K562 (cell line): ENCODE results near the gene DDX23. TPM values are rescaled to one million over a fixed set of nuclear protein-coding genes. Genes with fewer than 3 reads are reported as not detected.
"Not testable (repeated sequence)": the region's sequence is repeated elsewhere in the genome, so short reads cannot be mapped to it uniquely, and the experiment has no call there.

Source experiments
- ATAC-seq: fragments of 200-7000 bp; cut with Tn5 transposase; 3 replicates; pipeline ENCODE4 v1.9.1; 2020; ENCODE audit warnings: moderate library complexity
- BruUV-seq: library from RNA; stranded (reverse); fragments of 400-500 nt; replicated peaks from 2 replicates; lab custom pipeline; 2021; lab: Mats Ljungman, UMichigan
- CTCF ChIA-PET: fragments of 300-600 bp; formaldehyde crosslinking; extraction: SDS; loops from one replicate; lab custom pipeline; 2021; ENCODE audit warnings: low intra/inter-chr PET ratio; lab: Yijun Ruan, JAX
- POLR2A ChIA-PET: fragments of 300-600, 350-650 bp; sonication (Branson Sonifier 250); formaldehyde crosslinking; extraction: SDS; loops from one replicate; lab custom pipeline; 2021; ENCODE audit warnings: antibody characterized with exemption, inconsistent platforms; lab: Yijun Ruan, JAX
- DNase-seq, 4 experiments: peaks; one replicate each; pipeline versions ENCODE4 v3.0.0 to v3.0.0-alpha.2; 2011 to 2018; ENCODE audit warnings: low spot score in 3 of 4, mixed read lengths in 3 of 4; ENCODE audit errors: extremely low read depth in 1 of 4
- FAIRE-seq: peaks from 2 replicates; lab custom pipeline; 2011; peaks lifted over from hg19 to GRCh38; lab: Jason Lieb, UNC
- H2AFZ ChIP-seq: 2 replicates; pipeline ENCODE4 v1.6.0; 2011; ENCODE audit warnings: low read depth, low read length, control low read depth, inconsistent platforms
- H3K27ac ChIP-seq: fragments of 200-600 bp; 3 replicates; pipeline ENCODE4 v1.8.0; 2011; ENCODE audit warnings: low read depth, mild to moderate bottlenecking, control low read depth, inconsistent platforms, low read length, moderate library complexity, mixed read lengths; ENCODE audit errors: extremely low read depth
- H3K27me3 ChIP-seq, 2 experiments: fragments of 300-600 bp in 1 of 2; 2 replicates in 1 of 2; 3 replicates in 1 of 2; pipeline versions ENCODE4 v1.6.0 to v1.8.0; 2011; ENCODE audit warnings: inconsistent platforms in 2 of 2, low read length in 2 of 2, mild to moderate bottlenecking in 1 of 2, mixed read lengths in 1 of 2, moderate library complexity in 1 of 2; ENCODE audit not compliant: control insufficient read depth in 2 of 2, insufficient read depth in 2 of 2
- H3K36me3 ChIP-seq: fragments of 300-600 bp; 3 replicates; pipeline ENCODE4 v1.8.0; 2011; ENCODE audit warnings: mild to moderate bottlenecking, low read length, inconsistent platforms; ENCODE audit not compliant: control insufficient read depth, insufficient read depth
- H3K4me1 ChIP-seq, 2 experiments: fragments of 200-600 bp in 1 of 2; replicated peaks in 1 of 2; 2 replicates in 1 of 2; 3 replicates in 1 of 2; pipeline versions ENCODE4 v1.5.1 to v1.8.0; 2011; ENCODE audit warnings: inconsistent platforms in 2 of 2, low read length in 2 of 2, mild to moderate bottlenecking in 1 of 2, mixed read lengths in 1 of 2, moderate library complexity in 1 of 2; ENCODE audit not compliant: control insufficient read depth in 2 of 2, insufficient read depth in 2 of 2
- H3K4me2 ChIP-seq: 2 replicates; pipeline ENCODE4 v1.6.1; 2011; ENCODE audit warnings: low read length, control low read depth, inconsistent platforms, mixed read lengths; ENCODE audit not compliant: insufficient read depth
- H3K4me3 ChIP-seq: fragments of 200-600 bp; sonication (generic), shearing (Covaris generic); 2 replicates; pipeline ENCODE4 v1.5.1; 2016; ENCODE audit warnings: control low read depth, inconsistent platforms
- H3K79me2 ChIP-seq: fragments of 200-600 bp; 3 replicates; pipeline ENCODE4 v1.8.0; 2011; ENCODE audit warnings: low read length, inconsistent platforms; ENCODE audit not compliant: control insufficient read depth, insufficient read depth
- H3K9ac ChIP-seq, 2 experiments: 2 replicates each; pipeline versions ENCODE4 v1.6.0 to v1.6.1; 2011; ENCODE audit warnings: low read depth in 2 of 2, low read length in 2 of 2, control low read depth in 1 of 2, inconsistent platforms in 1 of 2, mild to moderate bottlenecking in 1 of 2, mixed read lengths in 1 of 2; ENCODE audit not compliant: insufficient read depth in 1 of 2
- H3K9me1 ChIP-seq: one replicate; pipeline ENCODE4 v1.6.0; 2011; ENCODE audit warnings: inconsistent platforms, mild to moderate bottlenecking, low read length, moderate library complexity; ENCODE audit not compliant: control insufficient read depth, insufficient read depth
- H3K9me3 ChIP-seq: replicated peaks from 2 replicates; pipeline ENCODE4 v1.5.1; 2011; ENCODE audit warnings: low read depth, low read length, inconsistent platforms; ENCODE audit not compliant: control insufficient read depth, insufficient read depth
- H4K20me1 ChIP-seq: replicated peaks from 2 replicates; pipeline ENCODE4 v1.6.1; 2011; ENCODE audit warnings: low read length, inconsistent platforms, mixed read lengths; ENCODE audit not compliant: control insufficient read depth, insufficient read depth
- WGBS: fragments of 100-300 bp; shearing (Covaris generic); methylation state at CpG from one replicate; pipeline ENCODE4 v1.1.6; 2016; ENCODE audit warnings: low coverage, mixed read lengths; ENCODE audit not compliant: insufficient coverage; ENCODE audit errors: missing lambda C conversion rate; 5-methylcytosine and 5-hydroxymethylcytosine counted together
- in situ Hi-C: fragments of 300-500 bp; cut with MboI; formaldehyde crosslinking; loops from 4 replicates; pipeline ENCODE4 v1.15.0; 2018; ENCODE audit warnings: inconsistent platforms, mixed read lengths
- intact Hi-C: fragments of 100-400 bp; cut with micrococcal nuclease; formaldehyde crosslinking; loops from 2 replicates; pipeline ENCODE4 v1.14.2; 2022
- polyA plus RNA-seq, 8 experiments: library from polyadenylated mRNA; depleted of rRNA in 4 of 8; stranded (reverse) in 5 of 8; unstranded in 3 of 8; fragments of >200 nt; fragmentation: Nextera tagmentation in 2 of 8; fragmentation: Illumina TruSeq in 1 of 8; extraction: Ambion mirVana in 2 of 8; extraction: Trizol in 1 of 8; gene quantifications; 2 replicates each; pipeline versions ENCODE4 v1.2.1 to v1.2.3, GENCODE V29; 2011 to 2014; ENCODE audit warnings: inconsistent platforms in 1 of 8, missing spikeins in 1 of 8
- total RNA-seq, 7 experiments: library from RNA; depleted of rRNA in 6 of 7; stranded (reverse); fragments of >200 nt in 6 of 7; fragmentation: Illumina TruSeq in 2 of 7; extraction: Trizol in 2 of 7; gene quantifications; 2 replicates each; pipeline versions ENCODE4 v1.2.1 to v1.2.3, GENCODE V29; 2011 to 2021; ENCODE audit warnings: low replicate concordance in 1 of 7
- TF ChIP-seq, protein P1 (sequence below): fragments of 450-650 bp; IDR thresholded peaks from 2 replicates; pipeline ENCODE4 v1.6.1; 2014; ENCODE audit warnings: low read depth, mild to moderate bottlenecking, moderate library complexity, borderline replicate concordance

Gene DDX23
- total and polyA plus RNA-seq, 9 of the 15 experiments (the other 6 are each of a cell fraction or from before 2014, with no cell fraction given), result 32.4 to 138 (median 104) TPM

DNA sequence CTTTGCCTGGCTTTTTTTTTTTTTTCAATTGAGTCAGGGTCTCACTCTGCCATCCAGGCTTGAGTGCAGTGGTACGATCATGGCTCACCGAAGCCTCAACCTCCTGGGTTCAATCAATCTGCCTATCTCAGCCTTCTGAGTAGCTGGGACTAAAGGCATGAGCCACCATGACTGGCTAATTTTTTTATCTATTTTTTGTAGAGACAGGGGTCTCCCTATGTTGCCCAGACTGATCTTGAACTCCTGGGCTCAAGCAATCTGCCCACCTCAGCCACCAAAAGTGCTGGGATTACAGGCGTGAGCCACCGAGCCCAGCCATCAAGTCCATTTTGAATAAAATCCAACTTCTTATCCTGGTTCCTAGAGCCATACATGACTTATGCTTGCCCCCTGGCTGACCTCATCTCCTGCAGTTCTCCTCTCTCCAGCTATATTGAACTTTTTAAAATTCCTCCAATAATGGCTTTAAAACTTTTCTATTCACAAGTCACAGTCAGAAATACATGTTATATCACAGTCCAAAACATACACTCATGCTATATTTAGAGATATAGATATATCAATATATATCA is 24.1 kb upstream of the DDX23 start (continued):
- TF ChIP-seq, protein P1, sequence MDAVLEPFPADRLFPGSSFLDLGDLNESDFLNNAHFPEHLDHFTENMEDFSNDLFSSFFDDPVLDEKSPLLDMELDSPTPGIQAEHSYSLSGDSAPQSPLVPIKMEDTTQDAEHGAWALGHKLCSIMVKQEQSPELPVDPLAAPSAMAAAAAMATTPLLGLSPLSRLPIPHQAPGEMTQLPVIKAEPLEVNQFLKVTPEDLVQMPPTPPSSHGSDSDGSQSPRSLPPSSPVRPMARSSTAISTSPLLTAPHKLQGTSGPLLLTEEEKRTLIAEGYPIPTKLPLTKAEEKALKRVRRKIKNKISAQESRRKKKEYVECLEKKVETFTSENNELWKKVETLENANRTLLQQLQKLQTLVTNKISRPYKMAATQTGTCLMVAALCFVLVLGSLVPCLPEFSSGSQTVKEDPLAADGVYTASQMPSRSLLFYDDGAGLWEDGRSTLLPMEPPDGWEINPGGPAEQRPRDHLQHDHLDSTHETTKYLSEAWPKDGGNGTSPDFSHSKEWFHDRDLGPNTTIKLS, result no peak

- H3K27ac ChIP-seq, in situ Hi-C loops, intact Hi-C loops, H3K9me1 ChIP-seq, DNase-seq, FAIRE-seq, H3K4me3 ChIP-seq, H3K4me2 ChIP-seq, H3K36me3 ChIP-seq, H3K27me3 ChIP-seq, H2AFZ ChIP-seq, H3K4me1 ChIP-seq, ATAC-seq, BruUV-seq, H3K9ac ChIP-seq, H4K20me1 ChIP-seq, H3K79me2 ChIP-seq, H3K9me3 ChIP-seq: not testable (repeated sequence)
- ChIA-PET CTCF (interaction anchor here (0.6 kb wide), 1 partner anchor 243 kb away, joined by 3 read pairs; no protein-coding TSS in a partner anchor), POLR2A (interaction anchor here (0.9 to 1.8 kb wide), 3 partner anchors 10 to 13 kb away, joined by 3 to 4 read pairs (median 3); no protein-coding TSS in a partner anchor)
- 55% methylated on average over 5 of the region's 8 CpGs for WGBS
Measured at GRCh38 chr12:48873534-48873933, 21.6 kb upstream of the DDX23 start.
